ENCODE data around the gene C5orf63.
"Not testable (repeated sequence)": the region's sequence is repeated elsewhere in the genome, so short reads cannot be mapped to it uniquely, and the experiment has no call there.

Gene C5orf63

DNA sequence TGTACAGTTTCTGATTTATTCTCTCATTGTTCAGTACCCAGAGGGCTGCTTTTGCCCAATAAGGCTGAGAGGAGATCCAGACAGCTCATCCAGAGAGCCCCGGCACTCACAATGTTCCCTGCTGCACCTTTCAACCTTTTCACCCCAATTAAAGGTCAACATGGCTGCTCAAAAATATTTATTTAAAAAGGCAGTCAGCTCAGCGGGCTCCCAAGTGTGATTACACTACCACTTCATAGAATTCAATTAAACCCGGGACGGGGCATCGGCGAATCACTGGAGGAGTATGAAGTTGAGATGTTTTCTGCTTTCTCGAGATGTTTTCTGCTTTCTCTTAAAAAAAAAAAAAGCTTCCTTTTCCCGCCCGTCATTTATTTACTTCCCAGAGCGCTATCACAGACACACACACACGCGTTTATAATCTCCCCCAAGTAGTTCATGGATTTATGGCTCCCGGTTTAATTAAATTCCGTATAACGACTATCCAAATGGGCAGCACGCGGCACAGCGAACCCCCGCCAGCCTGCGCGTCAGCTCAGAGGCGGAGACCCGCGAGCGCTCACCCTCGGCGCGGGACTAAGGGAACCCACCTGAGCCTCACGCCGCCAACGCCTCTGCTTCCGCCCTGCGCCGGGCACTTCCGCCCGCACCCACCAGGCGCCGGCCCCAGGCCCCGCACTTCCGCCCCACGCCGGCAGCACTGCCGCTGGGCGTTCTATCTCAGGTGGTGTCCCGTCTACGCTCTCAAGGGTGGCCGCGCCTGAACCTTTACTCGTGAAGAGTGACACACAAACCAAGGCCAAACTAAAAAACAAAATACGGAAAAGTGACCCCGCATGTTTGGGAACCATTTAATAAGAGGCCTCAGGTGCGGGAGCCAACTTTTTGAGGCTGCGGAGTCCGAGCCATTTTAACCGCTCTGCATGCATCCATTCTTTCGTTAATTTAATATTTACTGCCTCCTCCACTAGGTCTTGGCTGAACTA lies at the start of gene C5orf63:
C5orf63 (minus strand) TSS at position 642 of the 986 bp plus-strand sequence. CDS start 14,507 bp downstream, outside the sequence.
- DNase-seq: peak; percentile 80

DNA sequence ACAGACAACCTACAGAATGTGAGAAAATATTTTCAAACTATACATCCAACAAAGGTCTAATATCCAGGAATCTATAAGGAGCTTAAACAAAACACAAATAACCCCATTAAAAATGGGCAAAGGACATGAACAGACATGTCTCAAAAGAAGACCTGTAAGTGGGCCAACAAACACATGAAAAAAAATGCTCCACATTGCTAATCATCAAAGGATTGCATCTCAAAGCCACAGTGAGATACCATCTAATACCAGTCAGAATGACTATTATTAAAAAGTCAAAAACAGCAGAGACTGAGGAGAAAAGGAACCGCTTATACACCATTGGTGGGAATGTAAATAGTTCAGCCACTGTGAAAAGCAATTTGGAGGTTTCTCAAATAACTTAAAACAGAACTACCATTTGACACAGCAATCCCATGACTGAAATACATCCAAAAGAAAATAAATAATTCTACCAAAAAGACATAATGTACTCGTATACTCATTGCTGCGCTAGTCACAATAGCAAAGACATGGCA lies 39.1 kb upstream of the C5orf63 start:
- no peak for DNase-seq

DNA sequence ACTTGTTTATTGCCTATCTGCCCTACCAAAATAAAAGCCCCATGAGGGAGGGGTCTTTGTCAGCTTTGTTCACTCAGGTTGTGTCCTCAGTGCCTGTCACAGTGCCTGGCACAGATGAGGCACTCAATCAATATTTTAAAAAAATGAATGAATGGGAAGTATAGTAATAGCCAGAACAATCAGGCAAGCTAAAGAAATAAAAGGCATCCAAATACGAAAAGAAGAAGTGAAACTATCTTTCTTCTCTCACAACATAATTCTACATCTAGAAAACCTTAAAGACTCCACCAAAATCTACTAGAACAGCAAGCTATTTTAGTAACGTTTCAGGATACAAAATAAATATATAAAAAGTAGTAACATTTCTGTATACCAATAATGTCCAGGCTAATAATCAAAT lies 37.8 kb upstream of the C5orf63 start:
- no peak for DNase-seq

DNA sequence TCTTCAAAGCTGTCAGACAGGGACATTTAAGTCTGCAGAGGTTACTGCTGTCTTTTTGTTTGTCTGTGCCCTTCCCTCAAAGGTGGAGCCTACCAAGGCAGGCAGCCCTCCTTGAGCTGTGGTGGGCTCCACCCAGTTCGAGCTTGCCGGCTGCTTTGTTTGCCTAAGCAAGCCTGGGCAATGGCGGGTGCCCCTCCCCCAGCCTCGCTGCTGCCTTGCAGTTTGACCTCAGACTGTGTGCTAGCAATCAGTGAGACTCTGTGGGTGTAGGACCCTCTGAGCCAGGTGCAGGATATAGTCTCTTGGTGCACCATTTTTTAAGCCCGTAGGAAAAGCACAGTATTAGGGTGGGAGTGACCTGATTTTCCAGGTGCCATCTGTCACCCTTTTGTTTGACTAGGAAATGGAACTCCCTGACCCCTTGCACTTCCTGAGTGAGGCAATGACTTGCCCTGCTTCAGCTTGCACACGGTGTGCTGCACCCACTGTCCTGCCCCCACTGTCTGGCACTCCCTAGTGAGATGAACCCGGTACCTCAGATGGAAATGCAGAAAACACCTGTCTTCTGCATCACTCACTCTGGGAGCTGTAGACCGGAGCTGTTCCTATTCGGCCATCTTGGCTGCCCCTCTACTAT lies 35.4 kb upstream of the C5orf63 start:
- not testable (repeated sequence) for DNase-seq

DNA sequence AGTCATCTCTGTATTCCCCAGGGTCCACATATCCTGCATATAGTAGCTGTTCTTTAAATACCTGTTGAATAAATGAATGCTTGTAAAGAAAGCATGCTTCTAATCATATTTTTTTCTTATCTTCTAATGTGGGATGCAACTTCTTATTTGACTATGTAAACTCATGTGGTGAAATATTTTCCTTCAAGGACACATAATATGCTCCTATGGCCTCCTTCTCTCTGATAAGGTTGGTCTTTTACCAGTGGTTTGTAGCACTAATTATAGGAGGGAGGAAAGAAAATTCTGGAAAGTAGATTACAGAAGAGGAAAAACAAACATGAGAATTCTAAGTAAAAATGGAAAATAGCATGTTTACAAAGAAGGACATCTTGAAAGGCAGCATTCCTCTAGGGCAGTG lies 28.6 kb upstream of the C5orf63 start:
- no peak for DNase-seq

DNA sequence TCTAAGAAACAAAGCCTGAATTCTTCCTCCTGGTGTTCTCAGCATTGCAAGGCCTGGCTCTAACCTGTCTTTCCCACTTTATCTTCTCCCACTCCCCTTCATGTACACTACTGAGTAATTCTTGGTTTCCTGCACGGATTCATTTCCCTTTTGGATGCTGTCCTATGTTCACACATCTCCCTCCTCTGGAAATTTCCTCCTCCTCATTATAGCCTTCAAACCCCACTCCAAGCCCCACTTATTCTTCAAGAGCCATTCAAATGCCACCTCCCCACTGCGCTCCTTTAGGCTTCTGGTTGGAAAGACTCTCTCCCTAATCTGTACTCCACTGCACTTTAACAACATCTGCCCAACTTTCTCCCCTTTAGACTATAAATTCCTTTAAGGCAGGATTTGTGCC lies 28.2 kb upstream of the C5orf63 start:
- no peak for DNase-seq

DNA sequence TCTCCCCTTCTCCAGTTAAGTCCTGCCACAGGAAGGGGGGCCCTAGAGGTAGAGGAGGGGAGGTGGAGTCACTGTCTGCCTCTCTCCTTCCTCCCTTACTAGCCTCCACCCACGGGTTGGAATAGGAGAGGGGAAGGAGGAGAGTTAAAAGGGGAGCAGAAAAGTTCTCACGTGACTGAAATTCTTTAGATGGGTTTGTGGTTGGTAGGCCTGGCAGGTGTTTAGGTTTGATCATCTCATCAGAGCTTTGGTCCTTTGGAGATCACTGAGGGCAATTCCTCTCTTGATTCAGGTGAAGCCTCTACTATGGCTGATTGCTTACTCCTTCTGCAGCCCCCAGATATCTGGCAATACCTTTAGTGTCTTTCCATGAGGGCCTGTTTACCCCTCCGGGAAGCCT lies 24.9 kb upstream of the C5orf63 start:
- DNase-seq: no peak

DNA sequence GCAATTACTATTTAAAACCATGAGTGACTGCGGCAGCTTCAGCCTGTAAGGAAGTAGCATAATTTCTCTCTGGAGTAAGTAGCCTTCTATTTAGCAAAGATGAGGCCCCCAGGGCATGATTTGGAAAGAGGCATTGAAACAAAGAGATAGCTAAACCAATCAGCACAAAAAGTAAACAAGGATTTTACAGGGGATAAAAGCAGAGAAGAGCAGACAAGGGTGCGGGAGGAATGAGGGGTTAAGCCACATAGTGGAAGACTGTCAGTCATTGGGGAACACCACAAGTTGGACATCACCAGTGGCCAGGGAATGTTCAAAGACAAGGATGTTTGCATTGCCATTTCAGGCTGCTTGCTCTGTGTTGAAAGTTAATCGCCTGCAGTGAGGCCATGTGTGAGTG lies 24.0 kb upstream of the C5orf63 start:
- DNase-seq: no peak

DNA sequence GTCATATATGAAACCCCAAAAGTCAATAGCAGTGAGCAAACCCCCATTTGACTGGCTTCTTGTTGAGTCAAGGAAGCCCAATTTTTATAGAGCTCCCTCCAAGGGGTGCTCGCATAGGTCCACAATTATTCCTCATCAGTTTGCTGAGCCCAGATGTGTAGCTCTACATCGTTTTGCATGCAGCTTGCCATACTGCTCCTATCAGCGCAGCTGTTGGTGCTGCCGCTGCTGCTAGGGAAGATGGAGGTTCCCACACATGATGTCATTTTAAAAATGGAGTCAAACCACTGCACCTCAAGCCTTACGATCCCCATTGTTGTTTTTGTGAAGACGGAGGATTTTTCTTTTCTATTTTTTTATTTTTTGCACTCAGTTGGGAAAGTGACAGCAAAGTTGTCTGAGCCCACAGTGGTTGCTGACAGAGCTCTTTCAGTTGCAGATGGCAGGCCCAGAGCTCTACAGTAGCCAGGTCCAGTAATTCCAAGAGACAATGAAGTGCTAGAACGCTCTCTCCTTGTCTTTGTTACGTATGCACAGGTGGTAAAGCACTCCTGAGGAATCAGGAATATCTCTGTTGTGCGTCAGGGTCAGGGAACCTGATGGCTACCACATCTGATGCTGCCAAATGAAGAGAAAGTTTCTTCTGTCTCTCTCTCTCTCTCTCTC lies 23.2 kb upstream of the C5orf63 start:
- no peak for DNase-seq

DNA sequence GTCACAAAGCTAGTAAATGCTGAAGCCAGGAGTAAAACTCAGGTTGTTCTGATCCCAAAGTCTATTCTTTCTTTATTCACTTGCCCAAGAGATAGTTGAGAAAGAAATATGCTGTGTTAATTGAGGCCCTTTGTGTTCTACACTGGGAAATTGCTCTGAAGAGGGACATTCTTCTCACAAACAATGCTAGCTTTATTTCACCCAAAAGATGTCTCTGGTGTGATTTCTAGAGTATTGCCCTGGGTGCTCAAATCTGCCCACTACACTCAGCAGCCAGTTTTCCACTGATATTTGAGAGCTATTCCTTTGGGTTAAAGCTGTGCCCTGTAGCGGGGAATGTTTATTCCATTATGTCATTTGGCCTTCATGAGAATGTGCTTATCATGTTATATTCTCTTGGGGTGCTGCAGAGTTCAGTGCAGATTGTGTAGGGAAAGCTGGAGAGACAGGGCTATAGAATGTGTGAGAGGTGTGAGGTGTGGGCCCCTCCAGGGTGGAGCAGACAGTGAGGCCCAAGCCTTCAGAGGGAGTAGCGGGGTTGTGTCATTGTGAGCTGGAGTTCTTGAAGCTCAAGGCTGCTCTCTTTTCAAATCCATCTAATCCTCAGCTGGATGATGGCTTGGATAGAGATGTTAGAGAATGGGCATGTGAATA lies 21.0 kb upstream of the C5orf63 start:
- peak; percentile 48 for DNase-seq

DNA sequence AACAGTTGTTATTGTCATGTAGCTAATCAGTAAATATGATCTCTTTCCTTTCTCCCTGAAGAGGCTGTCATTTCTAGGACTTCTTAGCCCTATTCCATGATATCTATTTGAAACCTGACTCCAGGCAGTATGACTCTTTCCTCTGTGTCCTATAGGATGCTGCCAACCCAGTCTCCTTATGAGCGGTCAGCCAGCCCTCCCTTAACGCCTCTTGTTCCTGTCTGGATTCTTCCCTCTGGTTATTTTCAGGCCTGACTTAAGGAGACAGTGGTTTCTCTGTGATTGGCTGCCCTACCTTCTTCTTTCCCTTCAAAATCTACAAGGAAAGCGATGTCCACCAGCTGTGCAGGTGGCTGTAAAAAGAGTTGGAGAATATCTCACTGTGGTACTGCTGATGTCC lies 19.4 kb upstream of the C5orf63 start:
- DNase-seq: no peak

DNA sequence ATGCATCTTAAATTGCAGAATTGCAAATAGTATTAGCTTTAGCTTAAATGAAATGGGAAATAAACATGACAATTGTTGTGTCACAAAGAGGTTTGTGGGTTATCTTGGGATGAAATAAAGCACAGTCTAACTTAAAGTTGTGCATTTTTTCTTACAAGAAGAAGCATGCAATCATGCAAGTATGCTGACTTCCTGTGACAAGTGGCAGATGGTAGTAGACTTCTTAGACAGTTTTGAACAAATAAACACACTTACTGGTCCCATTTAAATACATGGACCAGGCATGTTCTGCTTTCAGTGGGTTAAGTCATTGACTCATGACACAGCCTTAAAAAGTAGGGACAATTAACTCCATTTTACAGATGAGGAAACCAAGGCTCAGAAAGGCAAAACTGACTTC lies 15.9 kb upstream of the C5orf63 start:
- DNase-seq: no peak

DNA sequence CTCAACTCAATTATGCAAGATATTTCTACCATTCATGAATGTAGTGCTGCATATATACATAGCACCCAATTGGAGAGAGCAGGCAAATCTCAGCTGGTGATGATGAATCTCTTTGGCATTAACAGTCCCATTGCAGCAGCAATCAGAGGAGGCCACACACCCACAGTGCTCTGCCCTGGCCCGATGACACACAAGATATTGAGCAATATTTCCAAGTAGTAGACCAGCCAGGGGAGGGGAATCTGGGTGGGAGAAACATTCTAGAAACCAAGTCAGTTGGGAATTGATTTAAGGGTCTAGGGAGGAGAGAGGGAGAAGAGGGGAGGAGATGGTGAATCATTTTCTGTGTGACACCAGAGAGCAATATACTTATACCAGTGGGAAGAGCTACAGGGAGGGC lies 14.9 kb upstream of the C5orf63 start:
- DNase-seq: no peak

DNA sequence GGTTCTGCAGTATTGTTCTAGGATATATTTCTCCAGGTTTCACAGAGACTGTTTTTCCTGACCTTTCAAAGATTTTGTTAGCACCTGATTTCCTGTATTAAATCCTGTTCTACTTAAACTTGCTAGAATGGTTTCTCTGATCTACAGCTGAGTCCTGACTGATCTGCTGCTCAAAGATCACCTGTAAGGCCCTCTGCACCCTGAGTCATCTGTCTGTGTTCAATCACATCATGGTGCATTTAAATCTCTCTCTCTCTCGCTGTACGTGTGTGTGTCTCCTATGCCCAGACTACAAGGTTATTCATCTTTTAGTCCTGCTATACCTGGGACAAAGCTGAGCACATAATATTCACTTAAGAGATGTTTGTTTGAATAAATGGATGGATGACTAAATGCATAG lies 13.3 kb upstream of the C5orf63 start:
- no peak for DNase-seq

DNA sequence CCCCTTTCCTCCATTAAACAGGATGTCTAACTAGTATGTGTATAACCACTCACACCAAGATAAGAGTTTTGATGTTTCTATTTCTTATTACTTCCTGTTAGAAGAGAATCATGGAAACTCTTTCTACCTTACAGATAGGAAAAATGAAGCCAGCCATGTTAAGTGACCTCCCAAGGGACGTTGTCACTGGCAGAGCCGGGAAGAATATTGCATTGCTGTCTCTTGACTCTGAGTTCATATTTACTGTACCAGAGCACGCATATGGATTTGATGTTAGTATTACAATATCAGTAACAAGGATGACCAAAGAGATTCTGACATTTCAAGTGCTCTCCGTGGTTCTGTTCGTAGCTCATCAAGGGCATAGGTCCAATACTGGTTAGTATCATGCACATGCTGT lies 12.5 kb upstream of the C5orf63 start:
- no peak for DNase-seq

DNA sequence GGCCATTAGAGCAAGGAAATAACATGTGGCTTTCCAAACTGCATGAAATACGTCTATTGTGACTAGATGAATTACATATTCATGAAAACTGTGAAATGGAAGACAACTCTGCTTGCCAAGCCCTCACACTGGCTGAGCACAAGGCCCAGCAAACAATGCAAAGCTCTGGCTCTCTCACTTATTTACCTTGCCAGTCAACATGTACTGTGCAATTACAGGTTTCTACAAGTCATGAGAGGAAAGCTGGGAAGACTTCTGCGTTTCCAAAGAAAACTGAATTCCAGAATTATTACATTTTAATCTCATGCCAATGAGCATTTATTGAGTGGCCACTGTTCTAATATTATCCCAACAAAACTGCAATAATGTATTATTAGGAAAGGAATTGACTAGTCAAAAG lies 12.1 kb upstream of the C5orf63 start:
- no peak for DNase-seq

DNA sequence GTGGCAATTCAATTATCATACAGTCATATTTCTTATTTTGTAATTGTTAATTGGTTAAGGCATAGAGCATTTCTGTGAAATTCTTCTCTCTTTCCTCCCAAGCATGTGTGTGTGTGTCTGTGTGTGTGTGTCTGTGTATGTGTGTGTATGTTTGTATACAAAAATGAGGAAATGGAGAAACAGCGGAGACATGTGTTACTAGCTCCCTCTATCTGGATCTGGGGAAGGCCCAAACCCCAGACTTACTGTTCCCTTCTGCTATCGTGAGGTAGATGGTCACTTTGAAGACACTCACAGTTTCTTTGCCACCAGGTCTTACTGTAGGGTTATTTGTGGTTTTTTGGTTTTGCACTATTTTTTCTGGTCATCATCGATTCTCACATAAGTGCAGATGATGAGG lies 11.4 kb upstream of the C5orf63 start:
- no peak for DNase-seq

DNA sequence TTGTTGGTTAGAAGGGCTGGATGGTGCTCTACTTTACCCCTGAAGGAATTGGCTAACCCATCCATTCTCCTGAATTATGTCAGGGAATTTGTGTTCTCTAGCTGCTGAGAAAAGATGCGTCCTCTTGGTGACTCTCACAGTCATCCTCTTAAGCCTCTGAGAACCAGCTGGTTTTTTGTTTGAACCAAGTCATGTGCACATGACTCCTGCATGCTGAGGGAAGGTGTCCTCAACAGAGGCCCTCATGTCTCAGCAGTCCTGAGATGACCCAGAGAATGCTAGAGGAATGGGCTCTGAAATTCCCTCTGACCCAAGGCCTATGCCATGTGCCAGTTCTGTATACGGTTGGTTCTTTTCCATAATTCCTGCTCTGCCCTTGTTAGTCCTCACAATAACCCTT lies 10.4 kb upstream of the C5orf63 start:
- no peak for DNase-seq

DNA sequence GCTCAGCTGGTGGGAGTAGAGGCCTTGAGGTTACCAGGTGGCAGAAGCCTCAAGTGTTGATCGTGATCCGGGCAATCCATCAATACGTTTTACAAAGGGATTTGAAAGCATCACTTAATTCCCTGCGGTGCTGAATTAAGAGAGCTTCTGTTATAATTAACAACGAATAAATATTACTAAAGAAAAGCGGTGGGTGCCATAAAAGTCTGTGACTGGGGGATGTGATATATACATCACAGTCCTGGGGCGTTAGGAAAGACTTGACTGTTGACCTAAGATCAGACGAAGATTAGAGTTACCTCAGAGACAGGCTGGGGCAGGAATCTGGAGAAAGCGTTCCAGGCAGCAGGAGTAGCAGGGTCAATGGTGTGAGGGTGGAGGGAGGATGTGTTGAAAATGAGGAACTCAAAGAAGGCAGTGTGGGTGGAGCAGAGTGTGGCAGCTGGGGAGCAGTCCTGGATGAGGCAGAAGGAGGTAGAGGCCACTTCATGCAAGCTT lies 6.7 kb upstream of the C5orf63 start:
- no peak for DNase-seq

DNA sequence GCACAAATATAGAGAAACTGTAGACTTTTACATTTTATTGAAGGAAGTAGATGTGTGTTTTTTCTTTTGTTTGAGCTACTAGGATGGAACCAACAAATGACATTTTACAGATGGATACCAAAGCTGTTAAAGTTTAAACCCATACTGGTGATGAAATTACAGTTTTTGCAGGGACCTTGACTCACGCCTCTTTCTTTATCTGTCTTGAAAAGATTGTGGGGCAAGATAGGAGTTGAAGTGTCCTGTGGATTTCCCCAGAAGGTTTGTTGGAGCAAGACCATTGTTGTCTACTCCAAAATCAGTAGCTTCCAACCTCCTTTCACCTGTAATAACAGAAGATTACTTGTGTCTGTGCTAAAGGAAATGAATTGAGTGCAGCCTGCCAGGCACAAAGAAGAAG lies 4.1 kb upstream of the C5orf63 start:
- no peak for DNase-seq

DNA sequence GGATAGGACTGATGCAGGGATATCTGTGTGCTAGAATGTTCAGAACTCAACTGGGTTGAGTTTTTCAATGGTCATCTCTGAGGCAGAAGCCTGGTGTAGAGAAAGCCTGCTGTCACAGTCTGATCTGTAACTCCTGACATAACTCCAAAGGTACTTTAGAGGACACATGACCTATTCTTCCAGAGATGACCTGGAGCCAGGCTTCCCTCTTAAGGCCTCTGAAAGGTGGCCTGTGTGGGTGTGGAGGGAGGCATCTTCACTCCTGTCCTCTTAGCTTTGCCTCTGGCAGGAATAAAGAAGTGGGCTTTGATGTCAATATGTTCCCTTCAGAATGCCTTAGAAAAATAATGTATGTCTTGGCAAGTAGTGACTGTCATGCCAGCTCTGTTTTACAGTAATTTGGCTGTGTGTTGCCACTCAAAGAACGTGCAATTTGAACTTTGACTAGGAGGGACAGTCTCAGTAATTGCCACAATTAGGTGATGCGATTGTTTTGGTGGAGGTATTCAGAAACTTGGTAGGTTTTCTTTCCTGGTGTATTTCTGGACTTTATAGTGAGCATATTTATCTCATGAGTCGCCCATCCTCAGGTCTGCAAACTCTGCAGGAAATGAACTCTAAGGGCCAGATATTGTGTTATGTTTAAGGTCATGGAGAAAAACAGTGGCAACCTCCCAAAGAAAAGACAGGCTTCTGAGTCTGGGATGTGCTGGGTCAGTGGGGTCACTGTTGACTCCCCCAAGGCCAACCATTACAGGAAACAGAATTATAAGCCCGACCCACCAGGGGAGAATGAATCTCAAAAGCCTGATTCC lies 3.2 kb upstream of the C5orf63 start:
- no peak for DNase-seq

DNA sequence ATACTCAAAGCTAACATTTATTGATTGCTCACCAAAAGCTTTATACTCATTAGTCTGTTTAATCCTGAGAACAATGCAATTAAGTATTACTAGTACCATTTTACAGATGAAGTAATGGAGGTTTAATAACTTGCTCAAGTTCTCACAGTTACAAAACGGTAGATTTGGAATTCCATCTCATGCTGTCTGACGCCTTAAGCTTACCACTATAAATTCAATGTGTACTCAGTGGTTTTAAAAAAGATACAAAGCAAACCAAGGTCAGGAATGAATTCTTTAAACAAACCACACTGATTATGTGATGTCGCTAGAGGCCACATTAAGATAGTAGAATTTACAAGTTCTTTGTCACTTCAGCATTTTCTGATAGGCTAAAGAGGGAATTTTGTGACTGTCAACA lies 1.2 kb upstream of the C5orf63 start:
- DNase-seq: no peak
